Measurements from ENCODE around the gene RET. TPM values are rescaled to one million over a fixed set of nuclear protein-coding genes. Genes with fewer than 3 reads are reported as not detected.

Gene RET
- total and polyA plus RNA-seq, 7 donors, result 1.8 to 6.5 (median 3.9) TPM; not detected in 2

GRCh38 chr10:43135656-43136055 is 58.8 kb downstream of the RET start:
- no peak for TF ChIP-seq EP300 (IDR thresholded peaks at IDR 0.05)
- no peak for TF ChIP-seq POLR2AphosphoS5 (IDR thresholded peaks at IDR 0.05)
- no peak for TF ChIP-seq POLR2A (IDR thresholded peaks at IDR 0.05)
- no peaks in the 10 kb centered on the region for H3K36me3 ChIP-seq
- intact Hi-C loops (cut with DNase I), result loop anchor here (2.0 to 10.0 kb wide), 2 partner anchors 259 to 357 kb away; no protein-coding TSS in a partner anchor
- WGBS, 2 donors, result 95 to 97% methylated on average over 2 of the region's 2 CpGs
- no peak overlapping the region for H3K27ac ChIP-seq
- H3K4me3 ChIP-seq, result no peak overlapping the region
- H3K27me3 ChIP-seq, result no peaks in the 10 kb centered on the region
- H3K4me1 ChIP-seq, result peaks cover 0 to 29% (median 19%) of the 10 kb centered on the region in 4 donors
- no peak for DNase-seq
- no peaks in the 10 kb centered on the region for H3K9me3 ChIP-seq

- H3K36me3 ChIP-seq, result no peaks in the 10 kb centered on the region
- intact Hi-C loops (cut with DNase I), result loop anchor here (2.0 to 10.0 kb wide), 2 partner anchors 258 to 358 kb away; no protein-coding TSS in a partner anchor
- WGBS, 2 donors, result 97 to 99% methylated on average over 5 of the region's 5 CpGs
Observed at GRCh38 chr10:43136432-43136831, 59.6 kb downstream of the RET start.

GRCh38 chr10:43136995-43137716 is 60.3 kb downstream of the RET start:
- WGBS, 2 donors, result 46 to 48% methylated on average over 27 of the region's 27 CpGs
- H3K27me3 ChIP-seq, result no peaks in the 10 kb centered on the region
- intact Hi-C loops (cut with DNase I), result loop anchor here (2.0 to 10.0 kb wide), 2 partner anchors 258 to 358 kb away; no protein-coding TSS in a partner anchor
- TF ChIP-seq CTCF (IDR thresholded peaks at IDR 0.05), result no peak
- TF ChIP-seq POLR2A (IDR thresholded peaks at IDR 0.05), result no peak
- no peak for TF ChIP-seq POLR2AphosphoS5 (IDR thresholded peaks at IDR 0.05)
- no peak for TF ChIP-seq EP300 (IDR thresholded peaks at IDR 0.05)
- peak overlapping the region; percentile 73 to 94 (median 87) for H3K4me3 ChIP-seq
- H3K4me1 ChIP-seq, result peaks cover 0 to 31% (median 21%) of the 10 kb centered on the region in 4 donors
- no peak for DNase-seq
- H3K9me3 ChIP-seq, result no peaks in the 10 kb centered on the region
- peak overlapping the region; percentile 97 to 99 (median 98) for H3K27ac ChIP-seq
- no peaks in the 10 kb centered on the region for H3K36me3 ChIP-seq

More at GRCh38 chr10:43136432-43136831, 59.6 kb downstream of the RET start:
- DNase-seq, result no peak
- Histone ChIP-seq H3K27ac (no peak overlapping the region), H3K27me3 (no peaks in the 10 kb centered on the region), H3K9me3 (no peaks in the 10 kb centered on the region), H3K4me3 (no peak overlapping the region), H3K4me1 (peaks cover 0 to 31% (median 19%) of the 10 kb centered on the region in 4 donors)
- no peak for TF ChIP-seq POLR2A (IDR thresholded peaks at IDR 0.05)
- no peak for TF ChIP-seq POLR2AphosphoS5 (IDR thresholded peaks at IDR 0.05)
- no peak for TF ChIP-seq EP300 (IDR thresholded peaks at IDR 0.05)
- no peak for TF ChIP-seq CTCF (IDR thresholded peaks at IDR 0.05)

GRCh38 chr10:43137717-43138020 is 60.8 kb downstream of the RET start:
- intact Hi-C loops (cut with DNase I), result loop anchor here (2.0 to 10.0 kb wide), 2 partner anchors 257 to 359 kb away; no protein-coding TSS in a partner anchor
- TF ChIP-seq CTCF (IDR thresholded peaks at IDR 0.05) (no peak), POLR2AphosphoS5 (IDR thresholded peaks at IDR 0.05) (peak in 2 of 4 donors; percentile 1 to 41)
- H3K36me3 ChIP-seq, result no peaks in the 10 kb centered on the region
- no peaks in the 10 kb centered on the region for H3K9me3 ChIP-seq
- H3K27me3 ChIP-seq, result no peaks in the 10 kb centered on the region
- peaks cover 0 to 31% (median 23%) of the 10 kb centered on the region in 4 donors for H3K4me1 ChIP-seq
- H3K27ac ChIP-seq, result peak overlapping the region; percentile 97 to 99 (median 98)
- H3K4me3 ChIP-seq, result peak overlapping the region; percentile 73 to 94 (median 87)
- 0% methylated on average over 30 of the region's 30 CpGs for WGBS, 2 donors
- no peak for DNase-seq

- intact Hi-C loops (cut with DNase I), result loop anchor here (10.0 kb wide), 1 partner anchor 257 kb away; no protein-coding TSS in a partner anchor
- Histone ChIP-seq H3K4me1 (peaks cover 0 to 31% (median 24%) of the 10 kb centered on the region in 4 donors), H3K4me3 (peak within 1 kb of the TSS; percentile 73 to 94 (median 87)), H3K9me3 (no peaks in the 10 kb centered on the region), H3K27me3 (no peaks in the 10 kb centered on the region), H3K36me3 (no peaks in the 10 kb centered on the region), H3K27ac (peak within 1 kb of the TSS; percentile 97 to 99 (median 98))
- 0% methylated on average over 93 of the region's 93 CpGs for WGBS, 2 donors
- TF ChIP-seq CTCF (IDR thresholded peaks at IDR 0.05) (no peak), POLR2A (IDR thresholded peaks at IDR 0.05) (peak; percentile 30 to 34), EP300 (IDR thresholded peaks at IDR 0.05) (no peak), POLR2AphosphoS5 (IDR thresholded peaks at IDR 0.05) (peak; percentile 45 to 76 (median 70))
- DNase-seq, result peak; percentile 92
Observed at GRCh38 chr10:43138021-43138756, 61.3 kb downstream of the RET start, which contains the start of gene CSGALNACT2. Gene CSGALNACT2 (plus strand): TSS chr10:43138445. CDS start chr10:43155150, 16,705 bp downstream.

Data from sigmoid colon (tissue), 7 donors.